AML-193 (cell line): ENCODE results near the gene RMRP.

Experiments
- DNase-seq, 2 experiments: peaks; one replicate each; lab custom pipeline; 2025; lab: John Stamatoyannopoulos, UW

RMRP gene

DNA sequence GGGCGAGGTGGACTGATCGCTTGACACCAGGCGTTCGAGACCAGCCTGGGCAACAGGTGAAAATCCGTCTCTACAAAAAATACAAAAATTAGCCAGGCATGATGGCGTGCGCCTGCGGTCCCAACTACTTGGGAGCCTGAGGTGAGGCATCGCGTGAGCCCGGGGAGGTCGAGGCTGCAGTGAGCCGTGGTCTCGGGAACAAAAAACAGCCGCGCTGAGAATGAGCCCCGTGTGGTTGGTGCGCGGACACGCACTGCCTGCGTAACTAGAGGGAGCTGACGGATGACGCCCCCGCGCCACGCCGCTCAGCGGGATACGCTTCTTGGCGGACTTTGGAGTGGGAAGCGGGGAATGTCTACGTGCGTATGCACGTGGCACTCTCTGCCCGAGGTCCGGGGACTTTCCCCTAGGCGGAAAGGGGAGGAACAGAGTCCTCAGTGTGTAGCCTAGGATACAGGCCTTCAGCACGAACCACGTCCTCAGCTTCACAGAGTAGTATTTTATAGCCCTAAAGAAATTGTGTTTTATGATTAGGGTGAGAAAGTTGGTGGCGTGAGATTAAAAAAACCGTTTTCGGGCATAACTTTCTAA lies at the start of gene RMRP:
Gene RMRP (minus strand): TSS at position 474 of the 591 bp plus-strand sequence.
- DNase-seq, result peak; percentile 94 to 96

- DNase-seq, result no peak
These were observed 49.1 kb upstream of the RMRP start for GRCh38 chr9:35706951-35707350.

DNA sequence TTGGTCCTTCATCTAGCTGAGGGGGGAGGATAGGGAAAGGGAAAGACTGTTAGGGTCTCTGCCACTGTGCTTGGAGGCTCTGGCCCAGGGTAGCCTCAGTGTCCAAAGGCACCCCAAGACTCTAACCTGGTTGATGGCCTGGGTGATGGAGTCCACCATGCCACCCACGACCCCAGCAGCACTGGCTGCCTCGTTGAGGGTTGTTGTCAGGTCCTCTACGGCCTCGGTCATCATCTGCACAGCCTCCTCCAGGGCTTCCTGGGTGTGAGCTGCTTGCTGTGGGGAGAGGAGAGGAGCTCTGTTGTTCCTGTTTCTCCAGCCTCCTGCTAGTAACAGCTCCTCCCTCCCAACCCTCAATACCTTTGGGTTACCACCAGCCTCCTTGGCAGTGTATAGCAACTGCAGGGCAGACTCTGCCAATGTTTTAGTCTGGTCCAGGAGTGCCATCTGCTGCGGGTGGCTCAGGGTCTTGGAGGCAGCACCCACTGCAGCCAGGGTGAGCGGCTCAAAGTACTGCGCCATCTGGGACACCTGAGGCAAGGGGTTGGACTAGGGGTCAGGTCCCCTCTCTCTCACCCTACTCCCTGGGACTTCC lies 48.1 kb upstream of the RMRP start:
- DNase-seq, result no peak

- DNase-seq, result peak in 1 of 2 experiments; percentile 20
These were observed 47.6 kb upstream of the RMRP start for GRCh38 chr9:35705372-35705771.

DNA sequence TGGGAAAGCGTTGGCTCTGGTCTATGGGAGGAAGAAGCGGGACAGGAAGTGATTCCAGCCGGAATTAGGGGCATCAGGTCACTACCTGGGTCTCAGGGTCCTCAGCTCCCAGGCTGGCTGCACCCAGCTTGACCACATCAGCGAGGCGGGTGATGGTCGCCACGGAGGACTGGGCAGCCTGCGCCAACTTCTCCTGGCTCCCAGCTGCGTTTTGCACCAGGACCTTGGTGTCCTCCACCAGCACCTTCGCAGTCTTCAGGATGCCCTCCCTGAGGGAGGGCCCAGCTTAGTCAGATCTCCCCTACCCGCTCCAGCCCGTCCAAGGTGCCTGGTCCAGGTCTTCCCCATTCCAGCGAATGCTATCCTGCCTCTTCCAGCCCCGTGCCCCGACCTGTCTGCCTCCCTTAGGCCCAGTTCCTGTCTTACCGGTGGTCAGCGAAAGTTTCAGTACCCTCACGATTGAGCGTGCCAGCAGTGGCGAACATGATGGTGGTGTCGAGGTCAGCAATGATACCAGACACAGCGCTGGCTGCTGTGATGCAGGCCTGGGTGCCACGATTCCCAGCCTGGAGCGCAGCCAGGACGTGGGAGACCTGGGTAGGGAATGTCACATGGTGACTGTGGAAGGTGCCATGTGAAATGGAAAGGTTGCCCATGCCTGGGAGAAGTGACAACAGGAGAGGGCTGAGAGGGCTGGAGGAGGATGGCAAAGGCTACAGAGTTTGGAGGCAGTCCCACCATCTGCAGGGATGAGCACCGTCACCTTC lies 46.3 kb upstream of the RMRP start:
- no peak for DNase-seq

DNA sequence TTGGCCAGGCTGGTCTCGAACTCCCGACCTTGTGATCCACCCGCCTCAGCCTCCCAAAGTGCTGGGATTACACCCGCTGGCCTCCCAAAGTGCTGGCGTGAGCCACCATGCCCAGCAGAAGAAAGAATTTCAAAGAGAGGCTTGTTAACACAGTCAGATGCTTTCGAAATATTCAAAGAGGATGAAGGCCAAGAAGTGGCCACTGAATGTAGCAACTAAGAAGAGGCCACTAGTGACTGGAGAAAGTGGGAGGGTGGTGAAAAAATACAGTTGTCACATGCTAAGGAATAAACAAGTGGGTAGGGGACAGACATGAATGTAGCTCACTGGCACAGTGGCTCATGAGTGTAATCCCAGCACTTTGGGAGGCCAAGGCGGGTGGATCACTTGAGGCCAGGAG lies 44.9 kb upstream of the RMRP start:
- no peak for DNase-seq

- DNase-seq, result no peak
These were observed 43.1 kb upstream of the RMRP start for GRCh38 chr9:35700942-35701341.

DNA sequence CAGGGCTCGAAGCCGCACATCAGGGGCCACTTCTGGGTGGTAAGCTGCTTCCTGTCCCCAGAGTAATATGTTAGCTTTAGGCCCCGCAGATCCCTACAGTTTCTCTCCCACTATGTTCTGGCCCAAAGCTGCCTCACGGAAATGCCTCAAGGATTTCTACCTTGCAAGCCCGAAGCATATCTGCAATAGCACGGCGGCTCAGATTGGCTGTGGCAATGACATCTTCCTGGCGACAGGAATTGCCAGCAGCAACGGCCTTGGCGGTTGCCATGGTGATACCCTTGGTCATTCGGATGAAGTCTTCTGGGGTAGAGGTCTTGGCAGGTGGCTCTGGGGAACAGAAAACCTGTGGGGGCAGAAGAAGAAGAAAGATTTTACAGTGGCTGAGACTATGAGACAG lies 42.2 kb upstream of the RMRP start:
- DNase-seq, result no peak

GRCh38 chr9:35698231-35698630 lies 40.4 kb upstream of the RMRP start:
- DNase-seq, result no peak

- no peak for DNase-seq
These were observed 39.7 kb upstream of the RMRP start for GRCh38 chr9:35697486-35697885.

GRCh38 chr9:35696520-35697215 lies 38.8 kb upstream of the RMRP start:
- DNase-seq, result peak; percentile 23

DNA sequence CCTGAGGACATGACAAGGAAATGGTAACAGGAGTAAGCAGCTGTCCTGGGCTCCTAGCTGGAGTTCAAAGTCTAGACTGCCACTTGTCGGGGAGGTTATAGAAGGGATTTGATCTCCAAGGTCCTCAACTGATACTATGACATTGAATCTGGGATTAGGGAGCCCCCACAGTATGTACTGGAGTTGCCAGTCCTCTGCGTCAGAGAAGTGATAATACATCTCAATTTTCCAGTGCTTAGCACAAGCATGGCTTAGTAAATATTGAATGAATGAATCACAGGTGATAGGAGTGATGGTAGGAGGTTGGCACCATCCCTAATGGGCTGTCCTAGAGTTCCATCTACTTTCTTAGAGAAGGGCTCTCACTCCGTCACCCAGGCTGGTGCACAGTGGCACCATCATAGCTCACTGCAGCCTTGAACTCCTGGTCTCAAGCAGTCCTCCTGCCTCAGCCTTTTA lies 38.2 kb upstream of the RMRP start:
- no peak for DNase-seq

GRCh38 chr9:35691757-35692301 lies 34.0 kb upstream of the RMRP start:
- no peak for DNase-seq

GRCh38 chr9:35691334-35691650 lies 33.5 kb upstream of the RMRP start:
- DNase-seq, result no peak

DNA sequence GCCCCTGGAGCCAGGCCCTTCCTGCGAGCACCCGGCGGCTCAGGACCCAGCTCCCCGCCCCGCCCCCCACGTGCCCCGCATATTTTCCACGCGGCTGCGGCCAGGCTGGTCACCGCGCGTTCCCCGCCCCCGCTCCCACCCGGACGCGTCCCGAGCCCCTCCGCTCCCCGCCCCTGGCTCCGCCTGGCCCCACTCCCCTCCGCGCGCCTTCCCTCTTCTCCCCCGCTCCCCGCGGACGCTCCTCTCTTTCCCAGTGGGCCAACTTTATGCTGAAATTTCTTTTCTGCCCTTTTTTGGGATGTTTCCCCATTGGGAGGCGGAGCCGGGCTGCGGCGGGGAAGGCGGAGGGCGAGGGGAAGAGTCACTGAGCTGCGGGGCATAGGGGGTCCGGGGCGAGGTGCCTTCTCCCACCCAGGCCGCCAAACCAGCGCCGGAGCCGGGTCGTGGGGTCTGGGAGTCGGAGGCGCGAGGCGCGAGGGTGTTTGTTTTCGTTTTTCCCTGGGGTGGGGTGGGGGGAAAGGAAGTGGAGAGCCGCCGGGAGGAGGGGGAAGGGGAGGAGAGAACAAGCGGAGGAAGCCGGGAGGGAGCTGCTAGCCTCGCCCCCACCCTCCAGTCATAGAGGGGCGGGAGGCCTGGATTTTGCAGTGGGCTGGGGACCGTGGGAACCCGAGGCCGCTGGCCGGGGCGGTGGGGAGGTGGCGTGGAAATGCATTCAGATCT lies 33.0 kb upstream of the RMRP start:
- peak; percentile 25 to 31 for DNase-seq

GRCh38 chr9:35690294-35690613 lies 32.4 kb upstream of the RMRP start:
- DNase-seq, result no peak

DNA sequence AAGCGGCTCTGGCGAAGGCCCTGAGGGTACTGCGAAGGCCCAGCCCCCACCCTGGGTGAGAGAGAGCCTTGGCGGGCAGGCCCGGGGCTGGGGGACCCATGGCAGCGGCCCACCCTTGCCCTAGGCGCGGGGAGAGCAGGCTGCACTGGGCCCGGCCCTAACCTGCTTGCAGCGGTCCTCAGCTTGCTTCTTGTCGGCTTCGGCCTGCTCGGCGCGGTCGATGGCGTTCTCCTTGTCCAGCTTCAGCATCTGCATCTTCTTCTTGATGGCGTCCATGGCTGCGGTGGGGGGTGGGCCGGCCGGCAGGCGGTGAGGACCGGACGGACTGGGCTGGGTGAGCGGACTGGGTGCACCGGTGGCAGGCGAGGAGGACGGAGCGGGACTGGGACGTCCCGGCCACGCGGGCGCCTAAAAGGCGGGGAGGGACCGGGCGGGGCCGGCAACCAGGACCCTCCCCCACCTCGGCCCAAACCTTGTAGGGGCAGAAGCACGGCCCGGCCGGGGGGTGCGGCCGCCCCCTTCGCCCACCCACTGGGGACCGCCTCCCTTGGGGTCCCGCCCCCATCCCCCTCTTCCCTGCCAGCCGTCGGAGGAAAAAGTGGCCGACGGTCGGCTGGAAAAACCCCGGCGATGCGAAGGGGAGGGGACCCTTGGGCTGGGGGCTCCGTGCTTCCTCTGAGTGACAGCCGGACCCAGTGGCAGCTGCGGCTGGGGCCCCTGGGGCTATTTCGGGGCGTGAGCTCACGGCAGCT lies 31.9 kb upstream of the RMRP start, which contains the start of gene TPM2:
Gene TPM2 (minus strand): TSS at position 384 of the 752 bp plus-strand sequence. CDS start 108 bp downstream, at position 276.
- DNase-seq, result no peak

DNA sequence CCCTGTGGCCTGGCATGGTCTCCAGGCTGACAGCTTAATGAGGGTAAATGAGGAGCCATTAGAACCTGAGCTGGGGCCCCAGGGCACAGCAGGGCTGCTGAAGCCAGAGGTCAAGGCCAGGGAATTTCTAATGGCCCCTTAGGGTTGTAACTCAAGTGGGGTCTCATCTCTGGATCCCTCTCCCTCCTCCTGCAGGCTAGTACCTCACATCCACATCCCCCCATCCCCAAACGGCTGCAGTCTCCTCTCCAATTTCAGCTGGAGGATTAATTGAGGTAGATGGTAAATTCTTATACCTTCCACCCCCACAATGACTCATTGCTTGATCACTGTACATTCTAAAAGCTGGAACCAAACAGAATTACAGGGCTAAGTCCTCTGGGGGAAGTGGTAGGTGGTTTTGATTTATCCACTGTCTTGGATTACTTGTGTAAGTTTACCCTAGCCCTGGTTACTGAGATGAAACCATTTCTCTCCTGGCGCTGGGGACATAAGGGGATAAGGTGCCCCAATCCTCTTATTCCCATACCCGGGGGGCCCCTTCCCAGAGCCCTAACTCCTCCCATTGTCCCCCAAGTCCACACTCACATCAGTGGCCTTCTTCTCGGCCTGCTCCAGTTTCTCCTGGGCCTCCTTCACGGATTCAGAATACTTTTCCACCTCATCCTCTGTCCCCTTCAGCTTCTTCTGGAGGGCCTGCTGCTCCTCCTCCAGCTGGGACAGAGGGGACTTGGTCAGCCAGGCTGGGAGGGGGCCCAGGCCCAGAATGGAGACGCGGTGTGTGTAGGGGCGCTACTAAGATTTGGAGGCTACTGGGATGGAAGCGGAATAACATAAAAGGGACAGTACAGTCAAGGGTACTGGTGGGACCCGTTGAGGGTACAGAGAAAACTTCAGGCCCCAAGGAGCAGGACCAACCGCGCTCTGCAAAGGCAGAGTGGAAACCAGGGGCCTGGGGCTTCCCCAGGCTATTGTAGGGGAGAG lies 31.0 kb upstream of the RMRP start:
- no peak for DNase-seq

DNA sequence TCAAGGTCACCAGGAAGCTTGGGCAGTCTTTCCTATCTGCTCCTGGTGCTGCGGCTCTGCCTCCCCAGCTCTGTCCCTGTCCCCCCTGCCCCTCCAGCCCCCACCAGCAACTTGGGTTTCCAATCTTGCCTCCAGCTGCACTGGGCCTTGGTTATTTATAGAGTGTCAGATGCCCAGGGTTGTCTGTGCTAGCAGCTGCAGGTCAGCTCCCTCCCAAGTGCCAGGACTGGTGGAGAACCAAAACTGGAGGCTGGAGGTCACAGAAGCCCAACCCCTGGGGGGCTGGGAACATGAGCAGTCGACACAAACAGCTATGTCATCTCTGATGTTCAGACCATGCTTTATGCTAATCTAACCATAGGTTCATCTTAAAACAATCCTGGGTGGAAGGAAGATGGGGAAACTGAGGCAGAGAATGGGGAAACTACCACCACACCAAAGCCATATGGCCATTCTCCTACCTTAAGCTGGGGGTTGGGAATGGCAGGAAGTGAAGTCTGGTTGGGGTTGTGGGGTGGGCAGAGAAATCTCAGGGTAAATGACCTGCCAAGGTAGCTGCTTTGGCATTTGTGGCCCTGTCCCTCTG lies 30.2 kb upstream of the RMRP start:
- no peak for DNase-seq

GRCh38 chr9:35687306-35687705 lies 29.5 kb upstream of the RMRP start:
- DNase-seq, result no peak
